Epithelial cell of prostate (primary cell): Measurements from ENCODE around the gene NRL.
A peak's percentile ranks its signal among the peaks of the same experiment; 100 is the strongest.

ENCODE experiments used
- DNase-seq: peaks from one replicate; pipeline ENCODE4 v3.0.0-alpha.2; 2011; ENCODE audit warnings: low read depth, low spot score
- H3K27ac ChIP-seq: fragments of 450-650 bp; 2 replicates; pipeline ENCODE4 v1.5.1; 2017; ENCODE audit warnings: mild to moderate bottlenecking

NRL gene

GRCh38 chr14:24145690-24146452 lies 31.1 kb upstream of the NRL start:
- DNase-seq, result no peak
- H3K27ac ChIP-seq, result peak overlapping the region; percentile 89

DNA sequence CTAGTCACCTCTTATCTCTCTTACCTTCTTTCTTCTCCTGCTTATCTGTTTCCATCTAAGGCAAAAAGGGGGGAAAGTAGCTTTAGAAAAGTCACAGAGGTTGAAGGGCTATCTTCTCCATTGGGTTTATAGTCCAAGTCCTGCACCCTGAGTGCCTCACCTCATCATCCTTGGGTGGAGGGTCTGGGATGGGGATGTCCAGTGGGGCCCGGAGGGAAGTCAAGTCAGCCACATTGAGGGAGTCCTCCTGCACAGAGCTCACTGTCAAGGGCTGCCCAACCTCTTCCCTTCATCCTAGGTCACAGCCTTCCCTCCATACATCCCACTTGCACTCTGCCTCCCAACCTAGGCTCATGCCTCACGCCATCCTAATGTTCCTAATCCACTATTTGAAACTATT lies 30.5 kb upstream of the NRL start:
- H3K27ac ChIP-seq, result no peak overlapping the region

DNA sequence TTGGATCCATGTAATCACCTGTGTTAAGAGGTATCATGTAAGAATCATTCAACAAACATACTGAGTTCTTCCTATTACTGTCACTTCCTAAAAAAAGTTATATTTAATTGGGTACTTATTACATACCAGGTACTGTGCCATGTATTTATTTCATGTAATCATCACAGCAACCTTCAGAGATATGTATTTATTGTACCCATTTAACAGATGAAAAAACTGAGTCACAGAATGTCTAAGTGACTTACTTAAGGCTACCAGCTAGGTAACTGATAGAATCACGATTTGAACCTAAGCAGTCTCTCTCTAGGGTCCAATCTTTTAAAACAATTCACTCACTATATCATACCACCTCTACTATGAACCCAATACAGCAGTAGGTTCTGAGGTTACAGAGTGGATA lies 29.7 kb upstream of the NRL start:
- no peak overlapping the region for H3K27ac ChIP-seq

More for the DNA sequence above, 30.5 kb upstream of the NRL start:
- no peak for DNase-seq

GRCh38 chr14:24143511-24143910 lies 28.8 kb upstream of the NRL start:
- H3K27ac ChIP-seq, result no peak overlapping the region
- no peak for DNase-seq

More for the DNA sequence above, 29.7 kb upstream of the NRL start:
- DNase-seq, result no peak

- peak within 1 kb of the TSS; percentile 75 for H3K27ac ChIP-seq
- DNase-seq, result peak; percentile 96
Measured at GRCh38 chr14:24141097-24141880, 26.5 kb upstream of the NRL start, which contains the start of gene EMC9. Gene EMC9, minus strand, starts transcription at chr14:24141591. Its CDS starts 287 bp downstream, at chr14:24141304.

DNA sequence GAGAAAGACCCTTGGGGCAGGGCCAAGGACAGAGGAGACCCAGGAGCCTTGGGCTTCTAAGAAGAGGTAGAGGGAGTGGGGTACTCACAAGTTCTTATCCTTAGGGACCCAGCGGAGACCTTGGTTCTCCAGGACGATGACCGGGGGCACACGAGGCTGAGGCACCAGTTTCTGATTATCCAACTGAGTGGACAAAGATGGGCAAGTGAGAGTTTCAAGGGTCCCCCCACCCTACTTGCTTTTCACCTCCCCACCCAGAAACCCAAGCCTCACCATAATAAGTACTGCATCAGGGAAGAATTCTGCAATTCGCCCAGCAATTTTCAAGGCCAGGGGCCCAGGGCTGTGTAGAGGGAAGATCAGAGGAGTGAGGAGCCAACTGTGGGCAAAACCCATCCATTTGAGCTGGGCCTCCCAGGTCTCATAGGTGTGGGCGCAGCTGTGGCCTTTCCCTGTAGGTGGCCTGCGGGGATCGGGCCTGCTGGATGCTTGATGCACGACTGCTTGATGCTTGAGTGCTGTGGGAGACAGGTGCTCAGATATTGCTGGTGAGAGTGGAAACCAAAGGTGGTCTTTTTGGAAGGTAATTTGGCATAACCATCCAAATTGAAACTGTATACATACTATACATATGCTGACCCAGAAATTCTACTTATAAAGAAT lies 24.7 kb upstream of the NRL start:
- no peak for DNase-seq
- H3K27ac ChIP-seq, result no peak overlapping the region

- no peak for DNase-seq
- H3K27ac ChIP-seq, result no peak overlapping the region
Measured at GRCh38 chr14:24138396-24139271, 23.9 kb upstream of the NRL start.

- no peak overlapping the region for H3K27ac ChIP-seq
- DNase-seq, result no peak
Measured at GRCh38 chr14:24137529-24138395, 23.0 kb upstream of the NRL start.

DNA sequence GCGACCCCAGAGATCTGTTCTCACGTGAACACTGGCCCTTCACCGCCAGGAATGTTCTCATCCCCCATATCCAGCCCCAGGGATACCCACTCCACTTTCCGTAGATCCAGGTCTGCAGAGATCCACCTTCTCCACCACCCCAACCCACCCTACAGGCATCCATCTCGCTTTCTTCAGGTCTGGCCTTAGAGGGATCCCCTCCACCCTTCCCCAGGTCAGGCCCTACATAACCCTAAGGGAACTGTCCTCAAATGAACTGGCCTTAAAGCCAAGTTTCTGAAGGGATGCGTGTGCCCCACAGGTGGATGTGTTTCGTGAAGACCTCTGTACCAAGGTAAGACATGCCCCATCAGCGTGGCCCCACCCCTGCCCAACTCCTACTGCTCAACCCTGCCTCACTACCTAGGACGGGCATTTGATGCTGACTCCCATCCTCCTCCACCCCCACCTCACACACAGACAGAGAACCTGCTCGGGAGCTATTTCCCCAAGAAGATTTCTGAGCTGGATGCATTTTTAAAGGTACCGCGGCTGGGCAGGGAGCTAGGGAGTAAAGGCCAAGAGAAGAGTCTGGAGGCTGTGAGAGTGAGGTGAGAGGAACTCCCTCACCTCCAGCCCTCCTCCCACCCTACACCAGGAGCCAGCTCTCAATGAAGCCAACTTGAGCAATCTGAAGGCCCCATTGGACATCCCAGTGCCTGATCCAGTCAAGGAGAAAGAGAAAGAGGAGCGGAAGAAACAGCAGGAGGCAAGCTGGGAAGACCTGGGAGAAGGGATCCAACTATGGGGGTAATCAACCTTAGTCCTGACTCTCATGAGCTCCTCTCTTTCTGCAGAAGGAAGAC lies 22.2 kb upstream of the NRL start:
- no peak for DNase-seq
- peak overlapping the region; percentile 36 for H3K27ac ChIP-seq

DNA sequence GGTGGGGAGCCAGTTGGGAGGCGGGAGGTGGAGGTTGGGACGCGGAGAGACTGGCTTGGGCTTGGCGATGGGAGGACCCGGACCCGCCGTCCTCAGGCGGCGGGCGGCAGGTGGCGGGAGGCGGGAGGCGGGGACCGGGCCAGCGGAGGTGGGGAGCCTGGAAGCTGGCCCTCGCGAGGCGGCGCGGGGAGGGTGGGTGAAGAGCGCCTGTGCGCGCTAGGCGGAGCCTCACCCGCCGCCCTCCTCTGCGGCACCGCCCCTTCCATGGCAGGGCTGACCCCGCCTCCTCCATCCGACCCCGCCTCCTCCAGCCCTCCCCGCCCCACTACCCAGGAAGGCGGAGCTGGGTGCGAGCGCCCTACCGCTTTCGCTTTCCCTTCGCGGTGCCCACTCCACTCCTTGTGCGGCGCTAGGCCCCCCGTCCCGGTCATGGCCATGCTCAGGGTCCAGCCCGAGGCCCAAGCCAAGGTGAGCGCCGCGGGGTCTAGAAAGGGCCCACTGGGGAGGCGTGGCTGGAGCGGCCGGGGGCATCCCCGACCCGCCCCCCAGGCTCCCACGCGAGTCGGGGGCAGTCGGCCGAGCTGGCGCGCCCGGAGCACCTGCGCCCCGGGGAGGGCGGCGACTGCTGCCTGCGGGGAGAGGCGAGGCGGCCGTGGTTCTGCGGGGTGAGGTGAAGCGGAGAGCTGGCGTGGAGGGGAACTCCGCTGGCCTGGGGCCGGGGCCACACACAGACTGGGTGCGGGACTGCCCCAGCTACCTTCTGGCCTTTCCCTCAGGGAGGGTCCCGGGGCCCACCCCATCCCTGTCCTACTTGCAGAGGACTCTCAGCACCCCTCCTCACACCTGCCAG lies 21.3 kb upstream of the NRL start, which contains the start of gene PSME1:
PSME1 (plus strand) TSS at position 361 of the 850 bp plus-strand sequence; CDS start at position 430, 69 bp downstream.
- DNase-seq, result no peak
- H3K27ac ChIP-seq, result peak within 1 kb of the TSS; percentile 36

DNA sequence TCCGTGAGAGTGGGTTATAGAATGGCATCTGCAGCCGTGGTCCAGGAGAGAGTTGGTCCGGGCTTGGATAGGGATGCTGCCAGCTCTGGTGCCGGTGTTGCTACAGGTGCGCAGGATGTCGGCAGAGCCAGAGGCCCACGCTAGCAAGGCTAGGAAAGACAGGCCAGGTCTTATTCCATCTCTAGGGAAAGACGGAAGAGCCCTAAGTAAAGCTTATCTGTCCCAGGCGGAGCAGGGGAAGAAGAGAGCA lies 20.8 kb upstream of the NRL start:
- no peak for DNase-seq
- peak overlapping the region; percentile 36 for H3K27ac ChIP-seq

GRCh38 chr14:24133735-24134134 lies 19.0 kb upstream of the NRL start:
- no peak overlapping the region for H3K27ac ChIP-seq
- no peak for DNase-seq

- no peak overlapping the region for H3K27ac ChIP-seq
- no peak for DNase-seq
Measured at GRCh38 chr14:24132976-24133375, 18.2 kb upstream of the NRL start.

DNA sequence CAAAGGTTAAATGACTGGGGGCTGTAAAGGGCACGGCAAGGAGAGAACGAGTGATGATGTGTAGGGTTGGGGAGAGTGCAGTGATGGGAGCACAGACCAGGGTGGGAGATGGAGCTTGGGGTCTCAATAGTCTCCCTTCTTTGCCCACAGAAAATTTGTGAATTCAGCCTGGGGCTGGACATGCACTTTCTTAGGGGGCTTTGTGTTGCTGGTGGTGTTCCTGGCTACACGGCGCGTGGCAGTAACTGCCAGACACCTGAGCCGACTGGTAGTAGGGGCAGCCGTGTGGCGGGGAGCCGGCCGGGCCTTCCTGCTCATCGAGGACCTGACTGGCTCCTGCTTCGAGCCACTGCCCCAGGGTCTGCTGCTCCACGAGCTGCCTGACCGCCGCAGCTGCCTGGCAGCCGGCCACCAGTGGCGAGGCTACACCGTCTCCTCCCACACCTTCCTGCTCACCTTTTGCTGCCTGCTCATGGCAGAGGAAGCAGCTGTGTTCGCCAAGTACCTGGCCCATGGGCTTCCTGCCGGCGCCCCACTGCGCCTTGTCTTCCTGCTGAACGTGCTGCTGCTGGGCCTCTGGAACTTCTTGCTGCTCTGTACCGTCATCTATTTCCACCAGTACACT lies 17.4 kb upstream of the NRL start:
- DNase-seq, result peak; percentile 24
- H3K27ac ChIP-seq, result no peak overlapping the region

GRCh38 chr14:24131549-24131966 lies 16.8 kb upstream of the NRL start:
- no peak for DNase-seq
- H3K27ac ChIP-seq, result no peak overlapping the region

DNA sequence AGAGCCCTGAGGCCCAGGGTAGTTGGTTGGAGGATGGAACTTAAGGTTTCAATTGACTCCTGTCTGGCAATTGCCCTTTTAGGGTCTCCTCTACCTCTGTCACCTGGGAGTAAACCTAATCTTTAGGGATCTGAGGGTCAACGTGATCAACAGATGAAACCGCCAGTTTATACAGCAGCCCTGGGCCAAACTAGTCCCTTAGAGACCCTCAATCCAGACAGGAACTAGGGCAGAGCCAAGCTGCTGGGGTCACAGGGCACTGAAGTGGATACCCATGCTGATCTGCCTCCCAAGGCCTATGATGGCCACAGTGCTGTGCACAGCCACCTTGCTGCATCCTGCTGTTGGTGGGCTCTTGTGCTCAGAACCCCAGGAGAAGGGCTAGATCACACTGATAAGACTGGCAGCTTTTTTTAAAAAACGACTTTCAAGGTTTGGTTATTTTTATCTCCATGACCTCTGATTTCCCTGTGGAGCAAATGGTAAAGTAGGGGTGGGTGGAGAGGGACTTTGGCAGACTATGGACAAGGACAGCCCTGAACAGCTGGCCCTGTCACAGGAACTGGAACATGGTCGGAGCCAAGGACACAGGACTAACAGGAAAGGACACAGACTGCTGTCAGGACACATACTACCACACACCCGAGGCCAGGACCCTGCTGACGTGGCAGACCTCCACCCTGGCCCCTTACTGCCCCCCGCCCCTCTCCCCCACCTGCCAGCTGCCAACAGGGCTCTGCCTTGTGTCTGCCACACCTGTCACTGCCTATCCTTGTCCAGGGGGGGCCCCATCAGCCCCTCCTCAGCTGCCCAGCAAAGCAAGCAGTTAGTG lies 16.2 kb upstream of the NRL start:
- no peak overlapping the region for H3K27ac ChIP-seq

More for the DNA sequence above, 16.2 kb upstream of the NRL start:
- no peak for DNase-seq
